NOMO-1 (cell line): ENCODE results near the gene CRELD1.

ENCODE experiments used
- DNase-seq, 2 experiments: peaks; one replicate each; lab custom pipeline; 2025; ENCODE audit not compliant: unreplicated experiment in 2 of 2; lab: John Stamatoyannopoulos, UW

Gene CRELD1

GRCh38 chr3:9903238-9903624, 30.4 kb upstream of the CRELD1 start:
- DNase-seq: no peak

GRCh38 chr3:9903904-9904303, 29.7 kb upstream of the CRELD1 start:
- no peak for DNase-seq

GRCh38 chr3:9906480-9906879, 27.2 kb upstream of the CRELD1 start:
- no peak for DNase-seq

GRCh38 chr3:9908286-9908685, 25.3 kb upstream of the CRELD1 start:
- DNase-seq: no peak

GRCh38 chr3:9909221-9910013, 24.2 kb upstream of the CRELD1 start:
- no peak for DNase-seq

GRCh38 chr3:9911863-9912262, 21.8 kb upstream of the CRELD1 start:
- DNase-seq: no peak

- DNase-seq: peak in 1 of 2 experiments; percentile 26
Observed at GRCh38 chr3:9912294-9912935, 21.2 kb upstream of the CRELD1 start.

GRCh38 chr3:9913601-9914000, 20.0 kb upstream of the CRELD1 start:
- no peak for DNase-seq

- DNase-seq: no peak
Observed at GRCh38 chr3:9914011-9914410, 19.6 kb upstream of the CRELD1 start.

GRCh38 chr3:9914559-9915253, 18.9 kb upstream of the CRELD1 start:
- no peak for DNase-seq

- DNase-seq: peak; percentile 38 to 44
Observed at GRCh38 chr3:9915254-9916141, 18.1 kb upstream of the CRELD1 start.

- no peak for DNase-seq
Observed at GRCh38 chr3:9916346-9916733, 17.3 kb upstream of the CRELD1 start.

- DNase-seq: no peak
Observed at GRCh38 chr3:9916734-9917680, 16.6 kb upstream of the CRELD1 start, which contains the start of gene IL17RC. TSS of gene IL17RC (plus strand) at chr3:9917098. CDS start at chr3:9917316, 218 bp downstream.

- DNase-seq: no peak
Observed at GRCh38 chr3:9917820-9918219, 15.8 kb upstream of the CRELD1 start.

GRCh38 chr3:9918261-9919038, 15.2 kb upstream of the CRELD1 start:
- no peak for DNase-seq

GRCh38 chr3:9928158-9928557, 5.5 kb upstream of the CRELD1 start:
- no peak for DNase-seq

- no peak for DNase-seq
Observed at GRCh38 chr3:9930804-9931418, 2.7 kb upstream of the CRELD1 start.

GRCh38 chr3:9932535-9932842, 1.1 kb upstream of the CRELD1 start:
- no peak for DNase-seq
